Endothelial cell of umbilical vein (primary cell): ENCODE results near the gene CFAP45. TPM values are rescaled to one million over a fixed set of nuclear protein-coding genes. Genes with fewer than 3 reads are reported as not detected.

ENCODE experiments used
- BruUV-seq: library from RNA; stranded (reverse); fragments of 400-500 nt; replicated peaks from 2 replicates; lab custom pipeline; 2021; lab: Mats Ljungman, UMichigan
- CTCF ChIA-PET: fragments of 300-600, 350-600 bp; sonication (Branson Sonifier 250); formaldehyde crosslinking; loops from one replicate; lab custom pipeline; 2021; ENCODE audit warnings: antibody characterized with exemption, inconsistent platforms; lab: Charles Lee
- POLR2A ChIA-PET: fragments of 300-600, 350-600 bp; sonication (Branson Sonifier 250); formaldehyde crosslinking; loops from one replicate; lab custom pipeline; 2021; ENCODE audit warnings: antibody characterized with exemption, inconsistent platforms; lab: Charles Lee
- DNase-seq: peaks from one replicate; pipeline ENCODE4 v3.0.0-alpha.2; 2011; ENCODE audit warnings: low read depth, low spot score
- FAIRE-seq: peaks from 2 replicates; lab custom pipeline; 2011; peaks lifted over from hg19 to GRCh38; lab: Jason Lieb, UNC
- H2AFZ ChIP-seq: 2 replicates; pipeline ENCODE4 v1.6.0; 2012; ENCODE audit warnings: low read depth, low read length, control low read depth, inconsistent platforms
- H3K27ac ChIP-seq: 2 replicates; pipeline ENCODE4 v1.5.1; 2011; ENCODE audit warnings: low read depth, mild to moderate bottlenecking, control low read depth, low read length, moderate library complexity; ENCODE audit not compliant: insufficient read depth
- H3K27me3 ChIP-seq, 2 experiments: 2 replicates each; pipeline versions ENCODE4 v1.6.0 to v1.6.1; 2011; ENCODE audit warnings: low read length in 2 of 2, mixed read lengths in 1 of 2; ENCODE audit not compliant: control insufficient read depth in 2 of 2, insufficient read depth in 2 of 2
- H3K36me3 ChIP-seq, 2 experiments: 2 replicates in 1 of 2; 3 replicates in 1 of 2; pipeline ENCODE4 v1.5.1; 2011; ENCODE audit warnings: low read length in 2 of 2, mild to moderate bottlenecking in 1 of 2, moderate library complexity in 1 of 2; ENCODE audit not compliant: control insufficient read depth in 2 of 2, insufficient read depth in 2 of 2; ENCODE audit errors: extremely low read depth in 1 of 2
- H3K4me1 ChIP-seq: 3 replicates; pipeline ENCODE4 v1.5.1; 2011; ENCODE audit warnings: mild to moderate bottlenecking, low read length; ENCODE audit not compliant: control insufficient read depth, insufficient read depth; ENCODE audit errors: extremely low read depth
- H3K4me2 ChIP-seq: 2 replicates; pipeline ENCODE4 v1.6.1; 2011; ENCODE audit warnings: low read length, control low read depth, mixed read lengths; ENCODE audit not compliant: insufficient read depth
- H3K4me3 ChIP-seq, 3 experiments: fragments of 200-600 bp in 1 of 3; sonication (generic), shearing (Covaris generic) in 1 of 3; replicated peaks in 1 of 3; 2 replicates each; pipeline ENCODE4 v1.5.1; 2011 to 2016; ENCODE audit warnings: control low read depth in 3 of 3, low read length in 3 of 3, mild to moderate bottlenecking in 2 of 3, inconsistent platforms in 1 of 3, low read depth in 1 of 3, moderate library complexity in 1 of 3; ENCODE audit not compliant: insufficient read depth in 1 of 3
- H3K79me2 ChIP-seq: 2 replicates; pipeline ENCODE4 v1.6.0; 2012; ENCODE audit warnings: low read length, inconsistent platforms; ENCODE audit not compliant: control insufficient read depth, insufficient read depth
- H3K9ac ChIP-seq: replicated peaks from 2 replicates; pipeline ENCODE3; 2011; ENCODE audit warnings: low read length, control low read depth; ENCODE audit not compliant: insufficient read depth; ENCODE audit errors: extremely low read depth
- H3K9me1 ChIP-seq: replicated peaks from 3 replicates; pipeline ENCODE4 v1.6.0; 2011; ENCODE audit warnings: mild to moderate bottlenecking, low read length; ENCODE audit not compliant: control insufficient read depth, insufficient read depth; ENCODE audit errors: extremely low read depth
- H3K9me3 ChIP-seq: replicated peaks from 2 replicates; pipeline ENCODE4 v1.5.1; 2012; ENCODE audit warnings: low read length, inconsistent platforms; ENCODE audit not compliant: control insufficient read depth, insufficient read depth
- H4K20me1 ChIP-seq: replicated peaks from 2 replicates; pipeline ENCODE3; 2011; ENCODE audit warnings: mild to moderate bottlenecking, low read length; ENCODE audit not compliant: control insufficient read depth, insufficient read depth; ENCODE audit errors: extremely low read depth
- CTCF ChIP-seq, 2 donors: IDR thresholded peaks; 1 replicate in 1 of 2; 2 replicates in 1 of 2; pipeline ENCODE4 v1.5.1; 2011; ENCODE audit warnings: low read length in 2 of 2, mild to moderate bottlenecking in 2 of 2, moderate library complexity in 2 of 2, control low read depth in 1 of 2, inconsistent platforms in 1 of 2, low read depth in 1 of 2; ENCODE audit not compliant: insufficient read depth in 1 of 2; ENCODE audit errors: extremely low read depth in 1 of 2
- EZH2 ChIP-seq: IDR thresholded peaks from 2 replicates; pipeline ENCODE4 v1.6.1; 2012; ENCODE audit warnings: borderline replicate concordance, low read depth, mild to moderate bottlenecking, moderate library complexity, low read length, inconsistent platforms; ENCODE audit not compliant: severe bottlenecking
- FOS ChIP-seq: IDR thresholded peaks from 2 replicates; pipeline ENCODE4 v1.6.1; 2011; ENCODE audit warnings: mild to moderate bottlenecking, low read length, moderate library complexity, borderline replicate concordance; ENCODE audit not compliant: insufficient read depth
- GATA2 ChIP-seq: IDR thresholded peaks from 2 replicates; pipeline ENCODE4 v1.7.0; 2011; ENCODE audit warnings: low read depth, mild to moderate bottlenecking, moderate library complexity, mixed read lengths, low read length; ENCODE audit not compliant: insufficient read length, insufficient read depth
- JUN ChIP-seq: IDR thresholded peaks from 2 replicates; pipeline ENCODE4 v1.6.1; 2011; ENCODE audit warnings: borderline replicate concordance, low read depth; ENCODE audit not compliant: insufficient read length, insufficient read depth
- MAX ChIP-seq: IDR thresholded peaks from 2 replicates; pipeline ENCODE4 v1.6.1; 2011; ENCODE audit not compliant: insufficient read depth, insufficient read length
- MYC ChIP-seq: IDR thresholded peaks from one replicate; pipeline ENCODE4 v1.6.1; 2011; ENCODE audit warnings: mild to moderate bottlenecking, low read depth, low read length
- POLR2A ChIP-seq: IDR thresholded peaks from 2 replicates; pipeline ENCODE4 v1.6.1; 2012; ENCODE audit warnings: low read depth, mild to moderate bottlenecking, control low read depth, low read length
- POLR2AphosphoS5 ChIP-seq: IDR thresholded peaks from 2 replicates; pipeline ENCODE4 v1.6.1; 2012; ENCODE audit warnings: low read depth, mild to moderate bottlenecking, control low read depth, low read length, moderate library complexity; ENCODE audit not compliant: insufficient read depth
- dilution Hi-C: fragments of 300-500 bp; cut with MboI; formaldehyde crosslinking; loops from one replicate; pipeline ENCODE4 v1.15.0; 2019; ENCODE audit warnings: low sequenced_read_pairs; ENCODE audit not compliant: extremely low pct_ligation_motif_present
- intact Hi-C: fragments of 100-400 bp; cut with micrococcal nuclease; formaldehyde crosslinking; loops from one replicate; pipeline ENCODE4 v1.10.0; 2022
- polyA plus RNA-seq, 4 experiments: library from polyadenylated mRNA; depleted of rRNA in 3 of 4; stranded (reverse) in 3 of 4; unstranded in 1 of 4; fragments of >200 nt; gene quantifications; 2 replicates each; pipeline versions ENCODE4 v1.2.1 to v1.2.3, GENCODE V29; 2011 to 2012; ENCODE audit warnings: missing spikeins in 1 of 4
- total RNA-seq: library from RNA; stranded (reverse); gene quantifications from 2 replicates; pipeline ENCODE4 v1.2.3, GENCODE V29; 2021

Gene CFAP45
- total and polyA plus RNA-seq, 2 donors (not counting 3 experiments of a cell fraction or from before 2014, with no cell fraction given), result 0.25 to 2.5 TPM

GRCh38 chr1:159854693-159855192, 45.2 kb downstream of the CFAP45 start:
- Histone ChIP-seq H3K9me3 (no peaks in the 10 kb centered on the region), H3K9ac (peak overlapping the region; percentile 71), H3K4me1 (peaks cover 16% of the 10 kb centered on the region), H3K36me3 (no peaks in the 10 kb centered on the region), H3K4me2 (peak overlapping the region; percentile 85), H2AFZ (peak overlapping the region; percentile 98), H3K79me2 (no peaks in the 10 kb centered on the region), H3K4me3 (peak overlapping the region; percentile 54 to 60 (median 57)), H4K20me1 (no peaks in the 10 kb centered on the region), H3K27ac (peak overlapping the region; percentile 24), H3K9me1 (no peaks in the 10 kb centered on the region), H3K27me3 (no peaks in the 10 kb centered on the region)
- intact Hi-C loops, result loop anchor here (1.0 to 2.0 kb wide), 3 partner anchors 28 to 55 kb away; no protein-coding TSS in a partner anchor
- CTCF ChIA-PET, result interaction anchor here (1.0 to 5.9 kb wide), 4 partner anchors 35 to 153 kb away, joined by 3 to 32 read pairs (median 16); no protein-coding TSS in a partner anchor
- dilution Hi-C loops, result no loop called here
- POLR2A ChIA-PET, result no interaction called here
- DNase-seq (peak; percentile 78), FAIRE-seq (peak; percentile 77)
- BruUV-seq, result no TSS peak
- no peak for TF ChIP-seq MAX
- no peak for TF ChIP-seq GATA2
- TF ChIP-seq POLR2A, result peak; percentile 51
- TF ChIP-seq POLR2AphosphoS5, result peak; percentile 55

GRCh38 chr1:159854116-159854692, 45.8 kb downstream of the CFAP45 start:
- H3K27me3 ChIP-seq, result no peaks in the 10 kb centered on the region
- H3K9me1 ChIP-seq, result no peaks in the 10 kb centered on the region
- ChIA-PET POLR2A (interaction anchor here (0.8 kb wide), 1 partner anchor 36 kb away, joined by 3 read pairs; no protein-coding TSS in a partner anchor), CTCF (interaction anchor here (0.7 to 5.9 kb wide), 6 partner anchors 14 to 153 kb away, joined by 3 to 32 read pairs (median 6); no protein-coding TSS in a partner anchor)
- peak overlapping the region; percentile 54 to 60 (median 57) for H3K4me3 ChIP-seq
- peaks cover 18% of the 10 kb centered on the region for H3K4me1 ChIP-seq
- peak; percentile 64 for FAIRE-seq
- H4K20me1 ChIP-seq, result no peaks in the 10 kb centered on the region
- no peaks in the 10 kb centered on the region for H3K36me3 ChIP-seq
- H3K27ac ChIP-seq, result no peak overlapping the region
- H3K9ac ChIP-seq, result peak overlapping the region; percentile 71
- no peaks in the 10 kb centered on the region for H3K9me3 ChIP-seq
- TF ChIP-seq FOS (no peak), POLR2A (no peak), MYC (no peak), CTCF (IDR thresholded peaks at IDR 0.05; ENCODE audit: extremely low read depth in 1 of 2, insufficient read depth in 1 of 2, low read depth in 1 of 2, low read length in 2 of 2) (no peak), JUN (no peak), MAX (no peak), EZH2 (no peak), POLR2AphosphoS5 (no peak), GATA2 (no peak)
- no peak for DNase-seq
- H3K4me2 ChIP-seq, result peak overlapping the region; percentile 85
- H3K79me2 ChIP-seq, result no peaks in the 10 kb centered on the region
- intact Hi-C loops (loop anchor here (1.0 to 2.0 kb wide), 3 partner anchors 29 to 55 kb away; no protein-coding TSS in a partner anchor), dilution Hi-C loops (no loop called here)
- H2AFZ ChIP-seq, result peak overlapping the region; percentile 98
- BruUV-seq, result no TSS peak
